Stimulated activated CD8-positive, alpha-beta memory T cell treated with anti-CD3 and anti-CD28 coated beads, Interleukin-15, amount 100 ng/mL, for 48 hours (primary cell): ENCODE data around the gene LRCH4.
"Not testable (repeated sequence)": the region's sequence is repeated elsewhere in the genome, so short reads cannot be mapped to it uniquely, and the experiment has no call there.

ENCODE experiments used
- DNase-seq, 2 donors: peaks; one replicate each; pipeline ENCODE4 v3.0.0-alpha.2; 2020; ENCODE audit warnings: low read depth in 2 of 2

Gene LRCH4

GRCh38 chr7:100568176-100568895 is 17.6 kb downstream of the LRCH4 start:
- DNase-seq: no peak

- no peak for DNase-seq
Observed at GRCh38 chr7:100567751-100568175, 18.2 kb downstream of the LRCH4 start.

GRCh38 chr7:100567031-100567730 is 18.7 kb downstream of the LRCH4 start:
- DNase-seq: no peak

- DNase-seq: no peak
Observed at GRCh38 chr7:100566018-100566531, 19.9 kb downstream of the LRCH4 start.

GRCh38 chr7:100565133-100565571 is 20.8 kb downstream of the LRCH4 start:
- no peak for DNase-seq

- not testable (repeated sequence) for DNase-seq
Observed at GRCh38 chr7:100564405-100564804, 21.5 kb downstream of the LRCH4 start.

GRCh38 chr7:100563809-100564400 is 22.0 kb downstream of the LRCH4 start:
- DNase-seq: peak; percentile 59 to 61

- no peak for DNase-seq
Observed at GRCh38 chr7:100563100-100563564, 22.8 kb downstream of the LRCH4 start.

GRCh38 chr7:100562195-100563099 is 23.5 kb downstream of the LRCH4 start:
- DNase-seq: no peak

- DNase-seq: no peak
Observed at GRCh38 chr7:100561491-100562194, 24.3 kb downstream of the LRCH4 start.

- DNase-seq: no peak
Observed at GRCh38 chr7:100559127-100559526, 26.8 kb downstream of the LRCH4 start.

GRCh38 chr7:100556541-100556940 is 29.4 kb downstream of the LRCH4 start:
- DNase-seq: no peak

GRCh38 chr7:100555701-100556100 is 30.2 kb downstream of the LRCH4 start:
- DNase-seq: no peak

- DNase-seq: no peak
Observed at GRCh38 chr7:100553032-100553431, 32.9 kb downstream of the LRCH4 start.

GRCh38 chr7:100552532-100552931 is 33.4 kb downstream of the LRCH4 start:
- no peak for DNase-seq

- DNase-seq: not testable (repeated sequence)
Observed at GRCh38 chr7:100548446-100548845, 37.5 kb downstream of the LRCH4 start.

GRCh38 chr7:100547872-100548271 is 38.1 kb downstream of the LRCH4 start:
- no peak for DNase-seq

- DNase-seq: no peak
Observed at GRCh38 chr7:100546926-100547800, 38.8 kb downstream of the LRCH4 start.

GRCh38 chr7:100546129-100546925 is 39.6 kb downstream of the LRCH4 start:
- no peak for DNase-seq
